PC-9 (cell line): ENCODE data around the gene ZBTB49. TPM values are rescaled to one million over a fixed set of nuclear protein-coding genes. Genes with fewer than 3 reads are reported as not detected.

Experiments
- BruUV-seq: library from RNA; stranded (reverse); fragments of 400-500 nt; replicated peaks from 2 replicates; lab custom pipeline; 2021; lab: Mats Ljungman, UMichigan
- CTCF ChIA-PET: fragments of 300-600 bp; sonication (Branson Sonifier 250); formaldehyde crosslinking; loops from one replicate; lab custom pipeline; 2022; ENCODE audit warnings: antibody characterized with exemption; lab: Charles Lee
- POLR2A ChIA-PET: fragments of 300-600 bp; sonication (Branson Sonifier 250); formaldehyde crosslinking; loops from one replicate; lab custom pipeline; 2022; ENCODE audit warnings: antibody characterized with exemption; ENCODE audit not compliant: unreplicated experiment; lab: Charles Lee
- DNase-seq, 2 experiments: peaks; one replicate each; pipeline versions ENCODE4 v3.0.0 to v3.0.0-alpha.2; 2015 to 2022; ENCODE audit warnings: mixed read lengths in 1 of 2
- H2AFZ ChIP-seq: fragments of 200-600 bp; sonication (generic); 2 replicates; pipeline ENCODE4 v1.8.1; 2017; ENCODE audit warnings: antibody characterized with exemption
- H3F3A ChIP-seq: fragments of 200-600 bp; sonication (generic); 2 replicates; pipeline ENCODE4 v1.8.1; 2017; ENCODE audit warnings: antibody characterized with exemption, mild to moderate bottlenecking, low read depth; ENCODE audit not compliant: insufficient read depth
- H3K27ac ChIP-seq: fragments of 200-600 bp; sonication (generic); 2 replicates; pipeline ENCODE4 v1.6.1; 2016; ENCODE audit warnings: mixed run types
- H3K27me3 ChIP-seq: fragments of 200-600 bp; sonication (generic); 2 replicates; pipeline ENCODE4 v1.6.1; 2016; ENCODE audit warnings: low read depth, mixed run types; ENCODE audit not compliant: insufficient read depth
- H3K36me3 ChIP-seq: fragments of 200-600 bp; sonication (generic); 2 replicates; pipeline ENCODE4 v1.6.1; 2016; ENCODE audit warnings: low read depth, mixed run types
- H3K4me1 ChIP-seq: fragments of 200-600 bp; sonication (generic); replicated peaks from 2 replicates; pipeline ENCODE4 v1.6.1; 2016; ENCODE audit warnings: mixed run types; ENCODE audit not compliant: insufficient read depth
- H3K4me2 ChIP-seq: fragments of 200-600 bp; sonication (generic); 2 replicates; pipeline ENCODE4 v1.6.1; 2017; ENCODE audit warnings: mixed run types
- H3K4me3 ChIP-seq: fragments of 200-600 bp; sonication (generic); 2 replicates; pipeline ENCODE4 v1.6.1; 2016; ENCODE audit warnings: mixed run types
- H3K79me2 ChIP-seq: fragments of 200-600 bp; sonication (generic); 2 replicates; pipeline ENCODE4 v1.6.1; 2017; ENCODE audit warnings: low read depth, mixed run types
- H3K9me2 ChIP-seq: fragments of 200-600 bp; sonication (generic); 2 replicates; pipeline ENCODE4 v1.8.1; 2017; ENCODE audit warnings: mild to moderate bottlenecking; ENCODE audit not compliant: insufficient read depth
- H3K9me3 ChIP-seq: fragments of 200-600 bp; sonication (generic); 2 replicates; pipeline ENCODE4 v1.8.1; 2016; ENCODE audit warnings: low read depth; ENCODE audit not compliant: insufficient read depth
- H4K20me1 ChIP-seq: fragments of 200-600 bp; sonication (generic); 2 replicates; pipeline ENCODE4 v1.8.1; 2017; ENCODE audit not compliant: insufficient read depth
- EZH2 ChIP-seq: fragments of 200-600 bp; sonication (generic); IDR thresholded peaks from 2 replicates; pipeline ENCODE4 v1.8.0; 2017; ENCODE audit warnings: antibody characterized with exemption, low read depth
- intact Hi-C: fragments of 100-400 bp; cut with micrococcal nuclease; formaldehyde crosslinking; loops from one replicate; pipeline ENCODE4 v1.10.0; 2022; ENCODE audit not compliant: unreplicated experiment
- total RNA-seq: library from RNA; stranded (reverse); gene quantifications from 2 replicates; pipeline ENCODE4 v1.2.3, GENCODE V29; 2021
- TF ChIP-seq, protein P1 (sequence below): fragments of 200-600 bp; sonication (generic); conservative IDR thresholded peaks from 2 replicates; pipeline ENCODE4 v1.6.1; 2017; ENCODE audit warnings: mixed run types, antibody characterized with exemption, mild to moderate bottlenecking, moderate library complexity

ZBTB49 gene
- total RNA-seq, 1 experiment from 2014 or later: 5.3 TPM

DNA sequence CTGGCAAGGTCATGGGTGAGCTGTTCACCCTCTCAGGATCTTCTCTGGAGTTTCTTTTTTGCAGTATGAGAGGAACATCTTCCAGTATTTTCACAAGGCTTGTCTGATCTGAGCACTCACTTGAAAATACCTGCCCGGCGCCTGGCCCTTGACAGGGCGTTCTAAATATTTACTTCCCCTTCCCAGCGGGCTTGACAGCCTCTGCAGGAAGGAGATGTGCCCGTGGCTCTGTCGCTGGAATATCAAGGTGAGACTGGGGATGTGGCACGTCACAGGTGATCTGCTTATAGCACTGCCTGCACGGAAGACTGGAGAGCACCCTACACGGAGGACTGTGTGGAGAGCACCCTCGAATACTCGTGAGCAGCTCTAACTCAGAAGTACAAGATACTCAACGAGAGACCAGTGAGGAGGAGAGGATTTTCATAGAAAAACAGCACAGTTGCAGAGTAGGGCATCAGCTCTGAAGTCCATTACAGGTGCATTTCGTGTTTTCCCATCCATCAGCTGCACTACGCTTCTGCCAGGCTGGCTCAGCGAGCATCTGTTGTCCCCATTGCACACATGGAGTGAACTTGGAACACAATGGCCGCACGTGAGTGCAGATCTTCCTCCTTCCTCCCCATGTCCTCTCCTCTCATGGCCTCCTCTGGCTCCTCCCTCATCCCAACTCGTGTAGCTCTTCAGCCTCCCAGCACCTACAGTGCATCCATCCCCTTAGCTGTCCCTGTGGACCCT is 32.1 kb downstream of the ZBTB49 start:
- Histone ChIP-seq H3K4me1 (no peaks in the 10 kb centered on the region), H3K27ac (no peak overlapping the region), H4K20me1 (no peaks in the 10 kb centered on the region), H2AFZ (no peak overlapping the region), H3K27me3 (no peaks in the 10 kb centered on the region), H3K4me3 (no peak overlapping the region), H3K36me3 (no peaks in the 10 kb centered on the region), H3K9me2 (no peaks in the 10 kb centered on the region), H3K9me3 (no peaks in the 10 kb centered on the region), H3F3A (no peaks in the 10 kb centered on the region), H3K79me2 (no peaks in the 10 kb centered on the region), H3K4me2 (no peak overlapping the region)
- no TSS peak for BruUV-seq
- intact Hi-C loops: no loop called here
- no peak for DNase-seq
- TF ChIP-seq, protein P1, sequence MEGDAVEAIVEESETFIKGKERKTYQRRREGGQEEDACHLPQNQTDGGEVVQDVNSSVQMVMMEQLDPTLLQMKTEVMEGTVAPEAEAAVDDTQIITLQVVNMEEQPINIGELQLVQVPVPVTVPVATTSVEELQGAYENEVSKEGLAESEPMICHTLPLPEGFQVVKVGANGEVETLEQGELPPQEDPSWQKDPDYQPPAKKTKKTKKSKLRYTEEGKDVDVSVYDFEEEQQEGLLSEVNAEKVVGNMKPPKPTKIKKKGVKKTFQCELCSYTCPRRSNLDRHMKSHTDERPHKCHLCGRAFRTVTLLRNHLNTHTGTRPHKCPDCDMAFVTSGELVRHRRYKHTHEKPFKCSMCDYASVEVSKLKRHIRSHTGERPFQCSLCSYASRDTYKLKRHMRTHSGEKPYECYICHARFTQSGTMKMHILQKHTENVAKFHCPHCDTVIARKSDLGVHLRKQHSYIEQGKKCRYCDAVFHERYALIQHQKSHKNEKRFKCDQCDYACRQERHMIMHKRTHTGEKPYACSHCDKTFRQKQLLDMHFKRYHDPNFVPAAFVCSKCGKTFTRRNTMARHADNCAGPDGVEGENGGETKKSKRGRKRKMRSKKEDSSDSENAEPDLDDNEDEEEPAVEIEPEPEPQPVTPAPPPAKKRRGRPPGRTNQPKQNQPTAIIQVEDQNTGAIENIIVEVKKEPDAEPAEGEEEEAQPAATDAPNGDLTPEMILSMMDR: no peak
- TF ChIP-seq EZH2: no peak
- CTCF ChIA-PET: no interaction called here
- POLR2A ChIA-PET: no interaction called here

- no peak overlapping the region for H2AFZ ChIP-seq
- BruUV-seq: no TSS peak
- no peaks in the 10 kb centered on the region for H3K79me2 ChIP-seq
- H3K9me2 ChIP-seq: no peaks in the 10 kb centered on the region
- no peaks in the 10 kb centered on the region for H3F3A ChIP-seq
- no peaks in the 10 kb centered on the region for H3K27me3 ChIP-seq
- TF ChIP-seq, protein P1: no peak
- no peak for TF ChIP-seq EZH2
- CTCF ChIA-PET: no interaction called here
- H3K4me3 ChIP-seq: no peak overlapping the region
- H3K4me2 ChIP-seq: no peak overlapping the region
- DNase-seq: no peak
- H3K36me3 ChIP-seq: no peaks in the 10 kb centered on the region
- POLR2A ChIA-PET: interaction anchor here (0.6 kb wide), 1 partner anchor 1862 kb away, joined by 5 read pairs; no protein-coding TSS in a partner anchor
- no peaks in the 10 kb centered on the region for H4K20me1 ChIP-seq
- H3K4me1 ChIP-seq: no peaks in the 10 kb centered on the region
- H3K9me3 ChIP-seq: no peaks in the 10 kb centered on the region
- H3K27ac ChIP-seq: no peak overlapping the region
- intact Hi-C loops: no loop called here
Measured at GRCh38 chr4:4323705-4324534, 33.9 kb downstream of the ZBTB49 start.

DNA sequence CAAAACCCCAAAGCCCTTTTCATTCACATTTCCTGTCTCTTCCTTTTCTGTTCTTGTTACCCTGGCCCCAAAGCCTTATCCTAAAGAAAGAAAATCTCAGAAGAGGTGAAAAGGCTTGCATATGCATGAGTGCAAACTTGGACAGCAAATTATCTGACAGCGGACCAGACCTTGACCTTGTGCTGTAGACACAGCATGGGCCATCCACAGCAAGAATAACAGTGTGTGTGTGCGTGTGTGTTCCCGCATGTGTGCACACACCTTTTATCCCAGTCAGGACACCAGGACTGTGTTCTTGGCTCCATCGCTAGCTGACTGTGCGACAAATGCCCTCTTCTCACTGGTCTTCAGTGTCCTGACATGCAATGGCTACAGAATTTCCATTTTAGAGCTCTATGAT is 35.3 kb downstream of the ZBTB49 start:
- Histone ChIP-seq H3K9me2 (no peaks in the 10 kb centered on the region), H4K20me1 (no peaks in the 10 kb centered on the region), H3F3A (no peaks in the 10 kb centered on the region), H3K27ac (no peak overlapping the region), H3K27me3 (no peaks in the 10 kb centered on the region), H3K79me2 (no peaks in the 10 kb centered on the region), H3K4me2 (no peak overlapping the region), H3K4me1 (no peaks in the 10 kb centered on the region), H3K36me3 (no peaks in the 10 kb centered on the region), H3K9me3 (no peaks in the 10 kb centered on the region), H2AFZ (no peak overlapping the region), H3K4me3 (no peak overlapping the region)
- ChIA-PET POLR2A (no interaction called here), CTCF (no interaction called here)
- no peak for TF ChIP-seq EZH2
- TF ChIP-seq, protein P1: no peak
- BruUV-seq: no TSS peak
- intact Hi-C loops: no loop called here
- no peak for DNase-seq
